Kidney (tissue), 14 donors: Measurements from ENCODE around the gene FGF12. TPM values are rescaled to one million over a fixed set of nuclear protein-coding genes. Genes with fewer than 3 reads are reported as not detected.

Experiments
- DNase-seq, 5 donors: peaks; one replicate each; pipeline ENCODE4 v3.0.0-alpha.2; 2013 to 2020
- FAIRE-seq: peaks from 2 replicates; lab custom pipeline; 2012; peaks lifted over from hg19 to GRCh38; lab: Jason Lieb, UNC
- H3K27ac ChIP-seq, 2 donors: one replicate each; pipeline ENCODE4 v1.7.0; 2013; ENCODE audit warnings: low read depth in 2 of 2, low read length in 2 of 2, inconsistent platforms in 1 of 2
- H3K27me3 ChIP-seq: one replicate; pipeline ENCODE4 v1.7.1; 2013; ENCODE audit warnings: low read length, inconsistent platforms; ENCODE audit not compliant: control insufficient read depth, insufficient read depth
- H3K36me3 ChIP-seq, 3 donors: one replicate each; pipeline versions ENCODE4 v1.7.0 to v1.7.1; 2013; ENCODE audit warnings: low read length in 3 of 3, control low read depth in 1 of 3, inconsistent platforms in 1 of 3; ENCODE audit not compliant: insufficient read depth in 3 of 3, control insufficient read depth in 2 of 3
- H3K4me1 ChIP-seq, 3 donors: one replicate each; pipeline versions ENCODE4 v1.7.0 to v1.7.1; 2013; ENCODE audit warnings: low read length in 3 of 3, inconsistent platforms in 1 of 3, low read depth in 1 of 3; ENCODE audit not compliant: control insufficient read depth in 2 of 3, insufficient read depth in 2 of 3
- H3K4me3 ChIP-seq, 3 donors: one replicate each; pipeline versions ENCODE4 v1.7.0 to v1.8.1; 2013; ENCODE audit warnings: low read length in 3 of 3, control low read depth in 1 of 3, inconsistent platforms in 1 of 3
- H3K9ac ChIP-seq, 3 donors: one replicate each; pipeline versions ENCODE4 v1.7.0 to v1.7.1; 2013; ENCODE audit warnings: low read length in 3 of 3, control low read depth in 1 of 3, inconsistent platforms in 1 of 3
- H3K9me3 ChIP-seq, 3 donors: one replicate each; pipeline versions ENCODE4 v1.7.0 to v1.7.1; 2013; ENCODE audit warnings: low read length in 3 of 3, control low read depth in 1 of 3, inconsistent platforms in 1 of 3; ENCODE audit not compliant: control insufficient read depth in 2 of 3, insufficient read depth in 1 of 3
- intact Hi-C: fragments of 100-400 bp; cut with DNase I; formaldehyde crosslinking; loops from one replicate; pipeline ENCODE4 v1.11.1; 2022
- polyA plus RNA-seq: library from polyadenylated mRNA; stranded (reverse); fragments of 350-450 nt; fragmentation: Illumina TruSeq; extraction: RNeasy Lipid Tissue Mini Kit (QIAGEN cat#74804); gene quantifications from one replicate; pipeline ENCODE4 v1.2.3, GENCODE V29; 2014; ENCODE audit warnings: low read depth, low replicate concordance; ENCODE audit not compliant: insufficient read depth
- total RNA-seq: library from RNA; stranded (reverse); fragmentation: NEBNext Ultra II Directional; extraction: Animal tissue kit (Norgen Biotek cat#: 25700); gene quantifications from one replicate; pipeline ENCODE4 v1.2.1, GENCODE V29; 2021
- TF ChIP-seq, protein P1 (sequence below): IDR thresholded peaks from 3 replicates; pipeline ENCODE4 v1.5.1; 2012; ENCODE audit warnings: mild to moderate bottlenecking, moderate library complexity, borderline replicate concordance; ENCODE audit not compliant: insufficient read depth; ENCODE audit errors: extremely low read depth
- donor health status: control.
- donor health status: control.
- donor health status: control.
- donor health status: control.
- donor health status: control.
- donor health status: DM: yes; HTN: yes; CAD: no.
- donor health status: Normal renal cell carcinoma (clear cell type).

The FGF12 gene
- total and polyA plus RNA-seq, 2 donors from 2014 or later, result 1.8 to 3.7 TPM

DNA sequence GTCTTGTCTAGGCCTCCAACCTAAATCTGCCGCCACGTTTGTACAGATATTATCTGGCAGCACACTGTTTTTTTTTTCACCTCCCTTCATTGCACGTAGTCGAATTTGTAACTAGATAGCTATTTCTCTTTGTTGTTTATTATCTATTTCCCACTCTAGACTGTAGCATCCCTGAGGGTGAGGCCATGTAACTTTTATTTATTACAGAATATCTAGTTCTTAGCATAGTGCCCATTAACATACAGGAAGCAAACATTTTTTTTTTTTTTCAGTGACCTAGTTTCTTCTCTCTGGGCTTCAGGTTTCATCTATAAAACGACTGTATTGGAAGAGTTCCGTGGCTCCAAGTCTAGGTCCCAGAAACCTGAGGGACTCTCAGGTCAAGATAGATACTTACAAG, 354.3 kb downstream of the FGF12 start:
- FAIRE-seq (no peak), DNase-seq (no peak)
- Histone ChIP-seq H3K9me3 (no peaks in the 10 kb centered on the region), H3K4me1 (no peaks in the 10 kb centered on the region), H3K36me3 (no peaks in the 10 kb centered on the region), H3K27ac (no peak overlapping the region), H3K27me3 (no peaks in the 10 kb centered on the region), H3K4me3 (no peak overlapping the region), H3K9ac (no peak overlapping the region)
- intact Hi-C loops, result no loop called here
- TF ChIP-seq, protein P1, sequence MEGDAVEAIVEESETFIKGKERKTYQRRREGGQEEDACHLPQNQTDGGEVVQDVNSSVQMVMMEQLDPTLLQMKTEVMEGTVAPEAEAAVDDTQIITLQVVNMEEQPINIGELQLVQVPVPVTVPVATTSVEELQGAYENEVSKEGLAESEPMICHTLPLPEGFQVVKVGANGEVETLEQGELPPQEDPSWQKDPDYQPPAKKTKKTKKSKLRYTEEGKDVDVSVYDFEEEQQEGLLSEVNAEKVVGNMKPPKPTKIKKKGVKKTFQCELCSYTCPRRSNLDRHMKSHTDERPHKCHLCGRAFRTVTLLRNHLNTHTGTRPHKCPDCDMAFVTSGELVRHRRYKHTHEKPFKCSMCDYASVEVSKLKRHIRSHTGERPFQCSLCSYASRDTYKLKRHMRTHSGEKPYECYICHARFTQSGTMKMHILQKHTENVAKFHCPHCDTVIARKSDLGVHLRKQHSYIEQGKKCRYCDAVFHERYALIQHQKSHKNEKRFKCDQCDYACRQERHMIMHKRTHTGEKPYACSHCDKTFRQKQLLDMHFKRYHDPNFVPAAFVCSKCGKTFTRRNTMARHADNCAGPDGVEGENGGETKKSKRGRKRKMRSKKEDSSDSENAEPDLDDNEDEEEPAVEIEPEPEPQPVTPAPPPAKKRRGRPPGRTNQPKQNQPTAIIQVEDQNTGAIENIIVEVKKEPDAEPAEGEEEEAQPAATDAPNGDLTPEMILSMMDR, result no peak

- Histone ChIP-seq H3K27me3 (no peaks in the 10 kb centered on the region), H3K4me1 (no peaks in the 10 kb centered on the region), H3K9ac (no peak overlapping the region), H3K27ac (no peak overlapping the region), H3K4me3 (no peak overlapping the region), H3K36me3 (no peaks in the 10 kb centered on the region), H3K9me3 (no peaks in the 10 kb centered on the region)
- FAIRE-seq (no peak), DNase-seq (no peak)
- TF ChIP-seq, protein P1, result no peak
- intact Hi-C loops, result no loop called here
Measured at GRCh38 chr3:192372616-192373015, 354.7 kb downstream of the FGF12 start.

- TF ChIP-seq, protein P1, result no peak
- no peak for FAIRE-seq
- intact Hi-C loops, result no loop called here
Measured at GRCh38 chr3:192371870-192372400, 355.4 kb downstream of the FGF12 start.

DNA sequence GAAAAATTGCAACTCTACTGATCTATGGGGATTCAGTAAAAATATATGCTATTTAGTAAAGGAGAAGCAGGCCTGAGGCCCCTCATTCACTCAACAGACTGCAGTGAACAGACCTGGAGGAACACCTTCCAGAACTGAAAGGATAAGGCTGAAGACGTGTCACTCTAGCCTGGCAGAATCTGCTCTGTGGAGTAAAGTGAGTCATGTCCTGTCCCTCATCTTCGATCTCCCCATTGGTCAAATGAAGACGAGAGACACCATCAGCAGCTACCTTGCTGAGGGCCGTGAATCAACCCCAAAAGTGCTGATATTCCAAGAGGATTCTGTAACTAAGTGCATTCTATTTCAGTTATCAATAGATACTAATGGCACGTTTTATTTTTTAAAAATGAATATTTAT, 359.7 kb downstream of the FGF12 start:
- Histone ChIP-seq H3K4me3 (no peak overlapping the region), H3K27me3 (no peaks in the 10 kb centered on the region), H3K27ac (no peak overlapping the region), H3K9ac (no peak overlapping the region), H3K4me1 (no peaks in the 10 kb centered on the region), H3K9me3 (no peaks in the 10 kb centered on the region), H3K36me3 (no peaks in the 10 kb centered on the region)
- FAIRE-seq (no peak), DNase-seq (no peak)
- intact Hi-C loops, result no loop called here
- TF ChIP-seq, protein P1, result no peak

More at GRCh38 chr3:192371870-192372400, 355.4 kb downstream of the FGF12 start:
- Histone ChIP-seq H3K9ac (no peak overlapping the region), H3K4me3 (no peak overlapping the region), H3K4me1 (no peaks in the 10 kb centered on the region), H3K27ac (no peak overlapping the region), H3K9me3 (no peaks in the 10 kb centered on the region), H3K36me3 (no peaks in the 10 kb centered on the region), H3K27me3 (no peaks in the 10 kb centered on the region)
- DNase-seq, result no peak
